HUES64 (cell line): ENCODE data around the gene OPA1. TPM values are rescaled to one million over a fixed set of nuclear protein-coding genes. Genes with fewer than 3 reads are reported as not detected.
A peak's percentile ranks its signal among the peaks of the same experiment; 100 is the strongest.

ENCODE experiments used
- H3K27ac ChIP-seq: 2 replicates; pipeline ENCODE4 v1.7.0; 2013; ENCODE audit warnings: low read depth, low read length, inconsistent platforms
- H3K27me3 ChIP-seq: 2 replicates; pipeline ENCODE4 v1.6.1; 2013; ENCODE audit warnings: mild to moderate bottlenecking, low read length; ENCODE audit not compliant: insufficient read depth
- H3K36me3 ChIP-seq: 2 replicates; pipeline ENCODE4 v1.6.1; 2013; ENCODE audit warnings: mild to moderate bottlenecking, low read length; ENCODE audit not compliant: insufficient read depth
- H3K4me1 ChIP-seq: 2 replicates; pipeline ENCODE4 v1.6.1; 2013; ENCODE audit warnings: mild to moderate bottlenecking, low read length, moderate library complexity; ENCODE audit not compliant: insufficient read depth
- H3K4me3 ChIP-seq: 2 replicates; pipeline ENCODE4 v1.5.1; 2013; ENCODE audit warnings: mild to moderate bottlenecking, low read length, moderate library complexity
- H3K9ac ChIP-seq: 2 replicates; pipeline ENCODE4 v1.6.1; 2013; ENCODE audit warnings: mild to moderate bottlenecking, low read depth, low read length
- H3K9me3 ChIP-seq: 2 replicates; pipeline ENCODE4 v1.6.1; 2013; ENCODE audit warnings: low read depth, low read length; ENCODE audit not compliant: insufficient read depth
- WGBS: fragments of 150-250, 120-280 bp; methylation state at CpG from one replicate; pipeline ENCODE4 v1.1.7; 2013; ENCODE audit warnings: missing lambda C conversion rate; 5-methylcytosine and 5-hydroxymethylcytosine counted together
- polyA plus RNA-seq, 2 experiments: library from polyadenylated mRNA; stranded (reverse); fragments of 50-300 nt; gene quantifications; one replicate each; pipeline ENCODE4 v1.2.3, GENCODE V29; 2013

The OPA1 gene
- polyA plus RNA-seq (2013, experiment 1 of 2) = 53.3 TPM
- 60.4 TPM for polyA plus RNA-seq (2013, experiment 2 of 2)

DNA sequence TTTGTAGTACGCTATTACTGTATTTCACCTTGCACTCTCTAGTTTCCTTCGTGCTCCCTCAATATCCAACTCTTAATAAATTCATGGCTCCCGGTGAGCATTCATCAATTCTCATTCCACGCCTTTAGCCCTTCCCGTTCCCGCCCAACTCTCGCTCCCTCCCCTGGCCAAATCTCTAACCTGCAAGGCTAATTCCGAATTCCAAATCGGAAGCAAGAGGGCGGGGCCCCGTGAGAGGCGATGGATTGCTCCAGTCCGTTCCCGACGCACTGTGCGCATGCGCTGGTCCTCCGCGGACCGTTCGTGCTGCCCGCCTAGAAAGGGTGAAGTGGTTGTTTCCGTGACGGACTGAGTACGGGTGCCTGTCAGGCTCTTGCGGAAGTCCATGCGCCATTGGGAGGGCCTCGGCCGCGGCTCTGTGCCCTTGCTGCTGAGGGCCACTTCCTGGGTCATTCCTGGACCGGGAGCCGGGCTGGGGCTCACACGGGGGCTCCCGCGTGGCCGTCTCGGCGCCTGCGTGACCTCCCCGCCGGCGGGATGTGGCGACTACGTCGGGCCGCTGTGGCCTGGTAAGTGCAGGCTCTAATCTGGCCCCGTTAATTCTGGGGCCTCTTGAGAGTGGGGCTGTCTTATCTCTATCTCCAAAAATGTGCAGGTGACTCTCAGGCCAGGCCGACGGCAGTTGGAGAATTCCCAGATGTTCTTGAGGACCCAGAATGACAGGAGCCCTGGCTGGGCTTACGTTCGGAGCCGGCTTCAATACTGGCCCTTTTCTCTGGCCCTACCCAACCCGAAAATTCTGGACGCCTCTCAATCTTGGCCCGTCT lies at the start of gene OPA1:
TSS of gene OPA1 (plus strand) at position 368 of the 827 bp plus-strand sequence. CDS start at position 538, 170 bp downstream.
- 2% methylated on average over 55 of the region's 55 CpGs for WGBS
- Histone ChIP-seq H3K4me3 (peak within 1 kb of the TSS; percentile 93), H3K27ac (peak within 1 kb of the TSS; percentile 68)

DNA sequence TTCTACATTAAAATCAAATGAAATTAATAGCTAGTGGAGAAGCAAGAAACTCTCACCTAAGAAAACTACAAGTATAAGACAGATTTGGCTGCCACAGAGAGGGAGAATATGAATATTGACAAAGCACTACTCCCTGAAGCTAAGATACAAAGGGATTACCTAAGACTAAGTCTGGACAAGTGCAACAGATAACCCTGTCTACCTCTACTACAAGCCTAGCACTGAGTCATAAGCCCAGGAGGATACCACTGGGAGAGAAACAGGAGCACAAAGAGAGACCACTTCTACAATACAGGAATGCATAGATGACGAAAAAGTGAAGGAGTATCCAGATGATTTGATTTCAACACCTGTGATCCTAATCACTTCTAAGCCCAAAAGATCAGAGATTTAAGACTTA lies 48.7 kb upstream of the OPA1 start:
- Histone ChIP-seq H3K4me3 (no peak overlapping the region), H3K9ac (no peak overlapping the region), H3K27me3 (no peaks in the 10 kb centered on the region), H3K9me3 (no peaks in the 10 kb centered on the region), H3K27ac (no peak overlapping the region), H3K36me3 (no peaks in the 10 kb centered on the region), H3K4me1 (no peaks in the 10 kb centered on the region)
- 100% methylated on average over 1 of the region's 1 CpG for WGBS

More for the DNA sequence above, at the start of gene OPA1:
- Histone ChIP-seq H3K4me1 (peaks cover 24% of the 10 kb centered on the region), H3K27me3 (no peaks in the 10 kb centered on the region), H3K36me3 (peaks cover 15% of the 10 kb centered on the region), H3K9me3 (no peaks in the 10 kb centered on the region), H3K9ac (peak within 1 kb of the TSS; percentile 75)

DNA sequence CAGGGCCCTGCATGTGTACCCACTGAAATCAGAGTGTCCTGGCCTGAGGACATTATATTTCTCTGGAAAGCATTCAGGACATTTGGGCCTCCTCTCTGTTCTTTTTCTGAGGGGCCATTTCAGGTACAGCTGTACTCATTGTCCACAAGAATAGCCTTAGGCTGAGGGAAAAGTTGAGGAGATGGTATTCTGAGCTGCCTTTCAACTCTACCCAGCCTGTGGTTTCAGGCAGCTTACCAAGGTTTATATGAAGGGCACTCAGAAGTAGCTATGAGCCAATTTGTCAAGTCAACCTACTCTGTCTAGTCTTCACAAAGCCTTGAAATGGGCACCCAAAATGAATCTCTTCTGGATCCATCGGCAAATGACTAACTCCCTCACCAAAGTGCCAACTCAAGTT lies 47.7 kb upstream of the OPA1 start:
- Histone ChIP-seq H3K4me1 (no peaks in the 10 kb centered on the region), H3K9ac (no peak overlapping the region), H3K27me3 (no peaks in the 10 kb centered on the region), H3K4me3 (no peak overlapping the region), H3K36me3 (no peaks in the 10 kb centered on the region), H3K9me3 (no peaks in the 10 kb centered on the region), H3K27ac (no peak overlapping the region)
- 90% methylated on average over 1 of the region's 1 CpG for WGBS

- Histone ChIP-seq H3K36me3 (no peaks in the 10 kb centered on the region), H3K4me3 (no peak overlapping the region), H3K27ac (no peak overlapping the region), H3K4me1 (no peaks in the 10 kb centered on the region), H3K9ac (no peak overlapping the region), H3K27me3 (no peaks in the 10 kb centered on the region), H3K9me3 (no peaks in the 10 kb centered on the region)
These were observed 46.9 kb upstream of the OPA1 start for GRCh38 chr3:193546129-193546528.

DNA sequence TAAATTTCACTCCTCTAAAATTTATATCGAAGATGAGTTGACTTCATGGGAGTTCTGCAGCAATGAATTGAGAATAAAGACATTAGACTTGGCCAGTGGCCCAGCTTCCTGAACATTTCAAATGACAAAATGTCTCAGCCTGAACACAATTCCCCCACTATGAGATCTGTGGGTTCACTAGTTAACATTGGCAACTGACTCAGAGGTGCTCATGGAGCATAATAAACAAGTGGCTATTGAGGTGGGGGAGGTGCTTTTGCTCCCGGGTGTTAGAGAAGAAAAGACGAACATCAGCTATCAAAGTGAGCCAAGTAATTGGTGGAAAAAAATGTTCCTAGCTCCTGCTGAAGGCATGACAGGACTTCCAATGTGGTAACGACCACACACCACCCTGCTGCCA lies 44.6 kb upstream of the OPA1 start:
- Histone ChIP-seq H3K27ac (no peak overlapping the region), H3K27me3 (no peaks in the 10 kb centered on the region), H3K4me3 (no peak overlapping the region), H3K36me3 (no peaks in the 10 kb centered on the region), H3K9ac (no peak overlapping the region), H3K4me1 (peaks cover 6% of the 10 kb centered on the region; the same call in 1 of the 2 replicates), H3K9me3 (no peaks in the 10 kb centered on the region)
- WGBS = 79% methylated on average over 4 of the region's 4 CpGs

DNA sequence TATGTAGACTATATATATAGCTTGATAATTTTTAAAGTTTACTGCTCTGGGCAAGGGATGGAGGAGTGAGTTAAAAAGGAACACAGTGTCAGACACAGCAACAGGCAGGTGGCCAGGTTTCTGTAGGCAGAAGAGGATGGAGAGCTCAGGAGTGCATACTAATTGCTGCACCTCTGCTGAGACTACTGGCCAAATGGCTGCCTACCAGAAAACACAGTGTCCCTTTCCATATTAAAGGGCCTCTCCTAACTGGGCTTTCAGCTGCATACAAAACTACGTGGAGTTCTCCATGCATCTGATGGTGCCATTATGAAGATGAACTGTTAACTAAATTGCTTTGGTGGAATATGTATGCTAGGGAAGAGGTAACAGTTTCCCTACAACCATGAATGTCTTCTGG lies 40.1 kb upstream of the OPA1 start:
- no peaks in the 10 kb centered on the region for H3K27me3 ChIP-seq
- no peaks in the 10 kb centered on the region for H3K36me3 ChIP-seq
- 74% methylated on average over 1 of the region's 1 CpG for WGBS
- no peak overlapping the region for H3K9ac ChIP-seq
- peaks cover 14% of the 10 kb centered on the region for H3K4me1 ChIP-seq
- no peak overlapping the region for H3K4me3 ChIP-seq
- H3K27ac ChIP-seq = no peak overlapping the region
- no peaks in the 10 kb centered on the region for H3K9me3 ChIP-seq

- Histone ChIP-seq H3K36me3 (no peaks in the 10 kb centered on the region), H3K9me3 (no peaks in the 10 kb centered on the region), H3K27ac (no peak overlapping the region), H3K27me3 (no peaks in the 10 kb centered on the region), H3K4me1 (peaks cover 14% of the 10 kb centered on the region), H3K9ac (no peak overlapping the region), H3K4me3 (no peak overlapping the region)
- WGBS = no CpG with 5 or more reads among the region's 1 CpG
These were observed 39.4 kb upstream of the OPA1 start for GRCh38 chr3:193553586-193553985.

DNA sequence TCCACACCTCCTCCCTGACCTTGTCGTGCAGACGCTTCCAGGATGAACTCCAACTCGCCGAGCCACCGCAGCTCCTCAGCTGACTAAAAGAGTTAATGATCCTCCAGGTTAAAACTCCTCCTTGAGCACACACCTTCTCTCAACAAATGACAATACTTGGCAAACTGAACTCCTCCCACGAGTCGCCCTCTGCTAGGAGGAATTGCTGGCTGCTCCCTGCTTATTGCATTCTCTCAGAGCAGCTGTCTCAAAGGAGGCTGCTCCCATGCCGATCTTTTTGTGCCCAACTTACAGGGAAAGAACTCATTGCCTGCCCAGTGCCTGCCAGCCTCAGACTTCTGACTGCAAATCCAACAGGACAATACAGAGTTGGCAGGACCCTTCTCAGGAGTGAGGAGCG lies 38.2 kb upstream of the OPA1 start, which contains the start of gene ATP13A4:
TSS of gene ATP13A4 (minus strand) at position 85 of the 400 bp plus-strand sequence. CDS start 96 bp downstream, outside the sequence.
- Histone ChIP-seq H3K4me3 (no peak within 1 kb of the TSS), H3K36me3 (no peaks in the 10 kb centered on the region), H3K27me3 (no peaks in the 10 kb centered on the region), H3K9ac (no peak within 1 kb of the TSS), H3K9me3 (no peaks in the 10 kb centered on the region), H3K27ac (no peak within 1 kb of the TSS), H3K4me1 (peaks cover 14% of the 10 kb centered on the region)
- WGBS = 59% methylated on average over 9 of the region's 9 CpGs

GRCh38 chr3:193556841-193557240 lies 36.2 kb upstream of the OPA1 start:
- Histone ChIP-seq H3K9ac (no peak overlapping the region), H3K36me3 (no peaks in the 10 kb centered on the region), H3K27me3 (no peaks in the 10 kb centered on the region), H3K4me1 (peaks cover 14% of the 10 kb centered on the region), H3K4me3 (no peak overlapping the region), H3K9me3 (no peaks in the 10 kb centered on the region), H3K27ac (no peak overlapping the region)
- WGBS = 94% methylated on average over 1 of the region's 2 CpGs

DNA sequence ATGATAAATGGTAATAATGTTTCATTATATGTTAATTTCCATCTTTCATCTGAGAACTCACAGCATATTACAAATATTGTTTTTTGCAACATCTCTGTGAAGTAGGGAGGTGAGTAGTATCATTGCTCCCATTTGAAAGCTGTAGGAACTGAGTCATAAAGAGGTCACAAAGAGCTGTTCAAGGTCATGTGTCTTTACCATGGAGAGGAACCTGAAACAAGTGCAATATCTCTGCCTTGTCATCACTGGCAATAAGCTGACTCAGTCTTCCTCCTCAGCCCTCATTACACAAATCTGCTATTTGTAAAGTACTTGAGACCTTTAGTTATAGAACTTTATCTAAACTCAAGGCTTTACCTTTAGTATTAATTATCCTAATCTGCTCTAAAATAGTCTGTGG lies 33.9 kb upstream of the OPA1 start:
- H3K27ac ChIP-seq = no peak overlapping the region
- no peaks in the 10 kb centered on the region for H3K36me3 ChIP-seq
- no peak overlapping the region for H3K4me3 ChIP-seq
- no peak overlapping the region for H3K9ac ChIP-seq
- peaks cover 6% of the 10 kb centered on the region; the same call in 1 of the 2 replicates for H3K4me1 ChIP-seq
- no peaks in the 10 kb centered on the region for H3K27me3 ChIP-seq
- no peaks in the 10 kb centered on the region for H3K9me3 ChIP-seq

GRCh38 chr3:193560091-193560490 lies 32.9 kb upstream of the OPA1 start:
- WGBS = 89% methylated on average over 4 of the region's 4 CpGs
- H3K27me3 ChIP-seq = no peaks in the 10 kb centered on the region
- no peak overlapping the region for H3K9ac ChIP-seq

More at GRCh38 chr3:193560091-193560490, 32.9 kb upstream of the OPA1 start:
- H3K4me3 ChIP-seq = no peak overlapping the region
- no peaks in the 10 kb centered on the region for H3K36me3 ChIP-seq
- no peaks in the 10 kb centered on the region for H3K9me3 ChIP-seq
- H3K27ac ChIP-seq = no peak overlapping the region
- H3K4me1 ChIP-seq = no peaks in the 10 kb centered on the region
